HG02610 (cell line): ENCODE results near the gene SEMA4C.

ENCODE experiments used
- ATAC-seq: cut with Tn5 transposase; IDR thresholded peaks from one replicate; pipeline ENCODE4 v1.9.1; 2021; ENCODE audit warnings: mild to moderate bottlenecking, moderate library complexity; ENCODE audit not compliant: unreplicated experiment

The SEMA4C gene

DNA sequence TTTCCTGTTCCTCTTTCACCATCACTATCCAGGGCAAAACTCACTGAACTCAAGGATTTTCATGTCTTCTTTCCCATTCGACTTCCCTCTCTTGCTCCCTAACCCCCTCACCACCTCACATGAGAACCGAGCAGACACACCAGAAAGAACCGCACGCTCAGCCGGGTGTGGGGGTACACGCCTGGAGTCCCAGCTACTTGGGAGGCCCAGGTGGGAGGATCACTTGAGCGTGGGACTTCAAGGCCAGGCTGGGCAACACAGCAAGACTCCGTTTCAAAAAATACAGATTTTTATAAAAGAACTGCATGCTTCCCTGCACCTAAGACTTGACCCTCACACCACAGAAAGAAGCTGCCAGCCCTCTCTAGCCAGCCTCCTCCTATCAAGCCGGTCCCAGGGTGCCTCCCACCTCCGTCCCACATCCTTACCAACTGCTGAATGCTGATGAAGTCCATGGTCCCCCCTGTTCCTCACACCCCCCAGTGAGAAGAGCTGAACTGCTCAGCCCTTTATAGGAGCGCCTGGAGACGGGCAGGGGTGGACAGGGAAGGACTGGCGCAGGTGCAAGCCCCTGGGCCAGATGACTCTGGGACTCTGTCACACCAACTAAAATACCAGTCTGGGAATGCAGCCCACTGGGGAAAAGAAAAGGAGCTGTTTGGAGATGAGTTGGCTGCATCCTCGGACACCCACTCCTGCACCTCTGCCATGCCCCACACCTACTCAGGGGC, 26.2 kb downstream of the SEMA4C start, which contains the start of gene ANKRD23:
TSS of gene ANKRD23 (minus strand) at position 484 of the 731 bp plus-strand sequence. CDS start at position 455, 29 bp downstream.
- ATAC-seq: no peak

DNA sequence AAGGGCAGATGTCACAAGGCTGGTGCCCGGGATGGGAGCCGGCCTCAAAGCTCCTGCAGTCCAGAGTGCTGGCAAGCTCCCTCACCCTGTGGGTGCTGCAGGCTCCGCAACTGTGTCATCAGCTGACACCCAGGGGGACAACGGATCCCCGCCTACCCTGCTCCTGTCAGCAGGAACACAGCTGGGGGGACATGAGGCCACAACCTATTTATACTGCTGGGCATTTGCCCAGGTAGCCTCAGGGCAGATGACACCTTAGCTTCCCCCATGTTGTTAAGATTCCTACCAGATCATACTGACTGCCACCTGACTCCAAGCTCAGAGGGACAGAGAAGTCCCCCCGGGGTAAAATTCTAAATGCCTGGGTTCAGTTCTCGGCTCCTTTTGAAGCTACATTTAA, 27.3 kb downstream of the SEMA4C start:
- no peak for ATAC-seq

GRCh38 chr2:96841701-96842495, 28.0 kb downstream of the SEMA4C start:
- no peak for ATAC-seq

- ATAC-seq: no peak
Measured at GRCh38 chr2:96839875-96840850, 29.7 kb downstream of the SEMA4C start.

- no peak for ATAC-seq
Measured at GRCh38 chr2:96839293-96839874, 30.5 kb downstream of the SEMA4C start.

GRCh38 chr2:96838345-96839292, 31.3 kb downstream of the SEMA4C start:
- no peak for ATAC-seq

- ATAC-seq: no peak
Measured at GRCh38 chr2:96837575-96837974, 32.3 kb downstream of the SEMA4C start.

DNA sequence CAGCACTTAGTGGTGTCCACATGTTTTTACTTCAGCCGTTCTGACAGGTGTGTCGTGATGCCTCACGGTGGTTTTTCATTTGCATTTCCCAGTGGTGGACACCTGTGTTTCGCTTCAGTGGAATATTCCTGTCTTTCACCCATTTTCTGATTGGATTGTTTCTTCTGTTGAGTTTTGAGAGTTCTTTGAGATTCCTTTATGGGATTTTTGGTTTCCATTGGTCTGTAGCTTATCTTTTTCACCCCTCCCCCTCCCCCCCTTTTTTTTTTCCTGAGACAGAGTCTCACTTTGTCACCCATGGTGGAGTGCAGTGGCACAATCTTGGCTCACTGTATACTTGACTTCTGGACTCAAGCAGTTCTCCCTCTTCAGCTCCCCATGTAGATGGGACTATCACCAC, 34.0 kb downstream of the SEMA4C start:
- ATAC-seq: no peak

GRCh38 chr2:96832754-96833507, 36.9 kb downstream of the SEMA4C start:
- no peak for ATAC-seq

GRCh38 chr2:96832408-96832753, 37.5 kb downstream of the SEMA4C start:
- ATAC-seq: no peak

GRCh38 chr2:96831679-96832078, 38.2 kb downstream of the SEMA4C start:
- no peak for ATAC-seq

DNA sequence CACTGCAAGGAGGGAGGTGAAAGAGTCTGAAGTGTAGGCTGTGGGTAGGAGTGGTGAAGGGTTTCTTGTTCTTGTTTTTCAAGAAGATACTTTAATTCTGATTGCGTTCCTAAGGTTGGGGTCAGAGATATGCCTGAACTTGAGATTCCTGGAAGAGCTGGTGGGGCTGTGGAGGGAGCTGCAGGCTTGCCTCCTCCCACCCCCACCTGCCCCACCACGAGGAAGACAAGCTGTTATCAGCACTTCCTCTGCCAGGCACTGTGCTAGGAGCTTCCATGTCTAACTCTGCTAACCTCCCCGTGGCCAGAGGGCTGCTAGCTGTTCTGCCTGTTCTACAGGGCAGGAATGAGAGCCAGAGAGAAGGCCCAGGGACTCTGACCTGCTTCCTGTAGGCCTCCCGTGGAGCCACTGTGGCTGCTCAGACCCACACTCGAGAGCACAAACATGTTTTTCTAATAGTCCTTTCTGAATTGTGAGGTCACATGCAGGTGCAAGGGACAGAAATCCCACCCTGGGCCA, 39.8 kb downstream of the SEMA4C start:
- ATAC-seq: no peak

DNA sequence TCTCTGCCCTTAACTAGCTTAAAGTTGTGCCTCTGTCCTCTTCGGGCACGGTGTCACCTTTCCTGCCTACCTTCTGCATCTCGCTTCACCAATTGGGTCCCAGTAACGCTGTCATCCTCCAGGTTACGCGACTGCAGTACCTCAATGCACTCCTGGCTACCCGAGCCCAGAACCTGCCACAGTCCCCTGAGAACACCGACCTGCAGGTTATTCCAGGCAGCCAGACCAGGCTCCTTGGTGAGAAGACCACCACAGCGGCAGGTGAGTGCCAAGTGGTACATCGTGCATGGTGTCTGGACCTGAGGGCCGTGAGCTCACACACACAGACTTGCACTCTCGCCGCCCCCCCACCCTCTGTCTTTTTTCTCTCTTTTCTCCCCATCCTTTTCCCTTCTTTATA, 41.0 kb downstream of the SEMA4C start:
- no peak for ATAC-seq

DNA sequence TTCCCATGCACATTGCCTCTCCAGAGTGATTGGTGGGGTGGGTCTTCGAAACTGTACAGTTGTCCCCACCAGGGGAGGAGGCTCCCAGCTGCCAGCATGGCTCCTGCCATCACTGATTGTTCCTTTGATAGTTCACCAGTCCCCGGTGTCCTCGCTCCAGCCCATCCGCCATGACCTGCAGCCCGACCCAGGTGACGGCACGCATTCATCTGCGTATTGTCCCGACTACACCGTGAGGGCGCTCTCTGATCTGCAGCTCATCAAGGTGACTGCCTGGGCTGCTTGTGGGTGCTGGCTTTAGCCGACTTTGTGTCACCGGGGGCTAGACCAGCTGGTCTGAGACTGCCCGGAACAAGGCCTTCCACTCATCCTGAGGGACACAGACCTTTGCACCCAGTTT, 41.4 kb downstream of the SEMA4C start:
- ATAC-seq: no peak

DNA sequence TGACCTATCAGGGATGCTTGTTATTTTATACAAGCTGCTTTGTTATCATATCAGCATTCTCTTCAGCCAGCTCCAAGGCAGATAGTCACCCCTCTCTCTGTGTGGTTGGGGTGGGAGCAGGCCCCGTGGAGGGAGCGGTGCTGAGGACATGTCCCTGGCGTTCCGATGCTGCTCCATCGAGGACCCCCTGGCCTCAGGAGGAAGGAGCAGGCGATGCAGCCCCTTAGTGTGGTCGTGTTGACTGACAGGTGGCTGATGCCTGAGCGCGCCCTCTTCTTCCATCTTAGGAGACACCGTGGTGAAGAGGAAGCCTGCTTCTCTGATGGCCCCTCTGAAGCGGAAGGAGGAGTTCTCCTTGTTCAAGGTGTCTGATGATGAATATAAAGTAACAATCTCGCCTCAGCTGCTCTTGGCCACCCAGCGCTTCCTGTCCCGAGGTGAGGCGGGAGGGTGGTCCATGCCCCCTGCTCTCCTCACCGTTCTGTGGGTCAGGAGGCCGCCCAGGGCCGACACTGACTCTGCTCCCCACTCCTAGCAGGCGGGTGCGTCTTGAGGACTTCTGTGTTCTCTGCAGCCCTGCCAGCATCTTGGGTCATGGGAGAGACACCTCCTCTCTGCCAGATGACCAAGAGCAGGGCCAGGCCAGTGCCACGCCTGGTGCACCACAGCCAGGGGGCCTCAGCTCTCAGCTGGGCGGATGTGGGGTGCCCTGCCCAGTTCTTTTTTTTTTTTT, 43.2 kb downstream of the SEMA4C start:
- ATAC-seq: no peak

DNA sequence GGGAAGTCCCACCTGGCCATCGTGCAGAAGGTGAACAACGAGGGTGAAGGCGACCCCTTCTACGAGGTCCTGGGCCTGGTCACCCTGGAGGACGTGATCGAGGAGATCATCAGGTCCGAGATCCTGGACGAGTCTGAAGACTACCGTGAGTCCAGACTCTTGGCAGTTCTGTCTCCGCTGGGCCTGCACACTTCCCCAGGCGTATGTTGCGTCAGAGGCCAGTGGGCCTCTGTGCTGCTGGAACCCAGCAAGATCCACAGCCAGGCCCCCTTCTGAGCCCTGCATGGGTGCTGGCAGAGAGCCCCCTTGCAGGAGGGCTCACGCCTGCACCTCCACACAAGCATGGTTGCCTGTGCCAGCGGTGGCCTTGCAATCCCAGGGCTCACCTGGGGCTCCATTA, 44.8 kb downstream of the SEMA4C start:
- no peak for ATAC-seq

GRCh38 chr2:96824079-96824870, 45.6 kb downstream of the SEMA4C start:
- ATAC-seq: no peak
